Subcutaneous abdominal adipose tissue (tissue), 5 donors: ENCODE measurements around the gene TK2.
"Not testable (repeated sequence)": the region's sequence is repeated elsewhere in the genome, so short reads cannot be mapped to it uniquely, and the experiment has no call there.

ENCODE experiments used
- H3K27ac ChIP-seq: one replicate; pipeline ENCODE4 v1.7.0; 2013; ENCODE audit warnings: low read depth, mild to moderate bottlenecking, inconsistent platforms, low read length, moderate library complexity
- H3K27me3 ChIP-seq, 5 donors: one replicate each; pipeline ENCODE4 v1.7.0; 2013; ENCODE audit warnings: low read length in 5 of 5, inconsistent platforms in 1 of 5; ENCODE audit not compliant: control insufficient read depth in 5 of 5, insufficient read depth in 4 of 5
- H3K36me3 ChIP-seq, 5 donors: one replicate each; pipeline ENCODE4 v1.7.0; 2013; ENCODE audit warnings: low read length in 5 of 5; ENCODE audit not compliant: control insufficient read depth in 5 of 5, insufficient read depth in 5 of 5
- H3K4me1 ChIP-seq, 5 donors: one replicate each; pipeline ENCODE4 v1.7.0; 2013; ENCODE audit warnings: low read length in 5 of 5, mild to moderate bottlenecking in 3 of 5, moderate library complexity in 1 of 5; ENCODE audit not compliant: control insufficient read depth in 5 of 5, insufficient read depth in 5 of 5
- H3K4me3 ChIP-seq, 5 donors: one replicate each; pipeline ENCODE4 v1.7.0; 2013; ENCODE audit warnings: low read length in 5 of 5, low read depth in 1 of 5
- H3K9ac ChIP-seq, 5 donors: one replicate each; pipeline ENCODE4 v1.7.0; 2013; ENCODE audit warnings: low read length in 5 of 5, mild to moderate bottlenecking in 4 of 5, moderate library complexity in 3 of 5
- H3K9me3 ChIP-seq, 5 donors: one replicate each; pipeline ENCODE4 v1.7.0; 2013; ENCODE audit warnings: low read length in 5 of 5; ENCODE audit not compliant: control insufficient read depth in 5 of 5
- donor health status: healthy.
- donor health status: healthy.
- donor health status: healthy.
- donor health status: healthy.
- donor health status: healthy.

Gene TK2

GRCh38 chr16:66549284-66550131 lies at the start of gene TK2:
Gene TK2, minus strand, starts transcription at chr16:66550122. Its CDS starts 61 bp downstream, at chr16:66550061.
- no peaks in the 10 kb centered on the region for H3K27me3 ChIP-seq
- peaks cover 0 to 20% (median 10%) of the 10 kb centered on the region in 5 donors for H3K36me3 ChIP-seq
- peaks cover 3 to 71% (median 67%) of the 10 kb centered on the region in 5 donors for H3K4me1 ChIP-seq
- H3K9ac ChIP-seq = peak within 1 kb of the TSS; percentile 71 to 91 (median 89)
- peak within 1 kb of the TSS; percentile 88 for H3K27ac ChIP-seq
- no peaks in the 10 kb centered on the region for H3K9me3 ChIP-seq
- H3K4me3 ChIP-seq = peak within 1 kb of the TSS; percentile 81 to 90 (median 84)

- no peak overlapping the region for H3K9ac ChIP-seq
- no peaks in the 10 kb centered on the region for H3K27me3 ChIP-seq
- no peak overlapping the region for H3K27ac ChIP-seq
- H3K9me3 ChIP-seq = peaks cover 0 to 2% (median 0%) of the 10 kb centered on the region in 5 donors
- no peaks in the 10 kb centered on the region for H3K36me3 ChIP-seq
- no peak overlapping the region for H3K4me3 ChIP-seq
- H3K4me1 ChIP-seq = peaks cover 0 to 4% (median 0%) of the 10 kb centered on the region in 5 donors
These were observed 48.2 kb upstream of the TK2 start for GRCh38 chr16:66598111-66598510.

DNA sequence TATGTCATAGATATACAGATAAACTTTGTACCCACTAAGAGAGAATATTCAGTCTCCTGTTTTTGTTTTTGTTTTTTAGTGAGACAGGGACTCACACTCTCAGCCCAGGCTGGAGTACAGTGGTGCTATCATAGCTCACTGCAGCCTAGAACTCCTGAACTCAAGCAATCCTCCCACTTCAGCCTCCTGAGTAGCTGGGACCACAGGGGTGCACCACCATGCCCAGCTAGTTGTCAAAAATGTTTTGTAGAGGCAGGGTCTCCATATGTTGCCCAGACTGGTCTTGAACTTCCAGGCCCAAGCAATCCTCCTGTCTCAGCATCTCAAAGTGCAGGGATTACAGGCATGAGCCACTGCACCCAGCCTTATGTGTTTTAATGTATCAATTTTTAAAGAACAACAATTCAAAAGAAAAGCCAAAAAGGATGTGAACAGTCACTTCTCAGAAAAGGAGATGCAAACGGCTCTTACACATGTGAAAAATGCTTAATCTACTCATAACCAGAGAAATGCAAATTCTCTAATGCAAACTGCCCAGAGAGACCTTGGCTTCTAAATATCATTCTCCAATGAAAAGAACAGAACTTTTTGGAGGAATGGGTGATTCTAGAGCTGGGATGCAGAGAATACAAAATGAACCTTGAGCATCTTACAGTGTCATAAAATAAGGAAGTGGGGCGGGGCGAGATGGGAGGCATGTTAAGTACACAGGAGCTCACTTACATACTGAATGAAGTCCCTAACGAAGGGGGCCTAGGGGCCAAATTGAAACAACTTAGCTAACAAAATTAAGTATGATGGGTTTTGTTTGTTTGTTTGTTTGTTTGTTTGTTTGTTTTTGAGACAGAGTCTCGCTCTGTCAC lies 47.3 kb upstream of the TK2 start:
- Histone ChIP-seq H3K4me1 (peaks cover 0 to 4% (median 0%) of the 10 kb centered on the region in 5 donors), H3K9me3 (peaks cover 0 to 2% (median 0%) of the 10 kb centered on the region in 5 donors), H3K4me3 (no peak overlapping the region), H3K27me3 (no peaks in the 10 kb centered on the region), H3K9ac (no peak overlapping the region), H3K27ac (no peak overlapping the region), H3K36me3 (no peaks in the 10 kb centered on the region)

GRCh38 chr16:66596559-66596958 lies 46.6 kb upstream of the TK2 start:
- H3K4me1 ChIP-seq, H3K4me3 ChIP-seq, H3K27ac ChIP-seq, H3K36me3 ChIP-seq, H3K9me3 ChIP-seq, H3K27me3 ChIP-seq, H3K9ac ChIP-seq: not testable (repeated sequence)

DNA sequence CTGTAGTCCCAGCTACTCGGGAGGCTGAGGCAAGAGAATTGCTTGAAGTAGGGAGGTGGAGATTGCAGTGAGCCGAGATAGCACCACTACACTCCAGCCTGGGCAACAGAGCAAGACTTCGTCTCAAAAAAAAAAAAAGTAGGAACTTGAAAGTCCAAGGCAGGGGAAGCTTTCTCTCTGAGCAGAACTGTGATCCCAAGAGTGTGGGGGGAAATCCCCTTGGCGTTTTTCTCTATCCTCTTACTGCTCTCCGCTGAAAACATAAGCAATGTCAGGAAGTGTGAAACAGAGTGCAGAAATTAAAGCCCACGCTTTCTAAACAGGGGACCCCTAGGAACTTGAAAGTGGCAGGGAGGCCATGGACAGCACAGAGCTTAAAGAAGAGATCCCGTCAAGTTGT lies 44.8 kb upstream of the TK2 start:
- Histone ChIP-seq H3K36me3 (no peaks in the 10 kb centered on the region), H3K4me3 (no peak overlapping the region), H3K27me3 (no peaks in the 10 kb centered on the region), H3K27ac (no peak overlapping the region), H3K4me1 (peaks cover 0 to 7% (median 0%) of the 10 kb centered on the region in 5 donors), H3K9me3 (peaks cover 0 to 2% (median 0%) of the 10 kb centered on the region in 5 donors), H3K9ac (no peak overlapping the region)

GRCh38 chr16:66592814-66593213 lies 42.9 kb upstream of the TK2 start:
- no peaks in the 10 kb centered on the region for H3K36me3 ChIP-seq
- H3K27ac ChIP-seq = no peak overlapping the region
- peaks cover 0 to 12% (median 7%) of the 10 kb centered on the region in 5 donors for H3K4me1 ChIP-seq
- no peaks in the 10 kb centered on the region for H3K27me3 ChIP-seq
- H3K4me3 ChIP-seq = no peak overlapping the region
- no peak overlapping the region for H3K9ac ChIP-seq
- H3K9me3 ChIP-seq = peaks cover 0 to 2% (median 0%) of the 10 kb centered on the region in 5 donors

- no peak overlapping the region for H3K9ac ChIP-seq
- H3K9me3 ChIP-seq = peaks cover 0 to 2% (median 0%) of the 10 kb centered on the region in 5 donors
- no peak overlapping the region for H3K4me3 ChIP-seq
- no peaks in the 10 kb centered on the region for H3K27me3 ChIP-seq
- H3K27ac ChIP-seq = no peak overlapping the region
- H3K36me3 ChIP-seq = no peaks in the 10 kb centered on the region
- peaks cover 0 to 18% (median 11%) of the 10 kb centered on the region in 5 donors for H3K4me1 ChIP-seq
These were observed 42.3 kb upstream of the TK2 start for GRCh38 chr16:66592241-66592640.

DNA sequence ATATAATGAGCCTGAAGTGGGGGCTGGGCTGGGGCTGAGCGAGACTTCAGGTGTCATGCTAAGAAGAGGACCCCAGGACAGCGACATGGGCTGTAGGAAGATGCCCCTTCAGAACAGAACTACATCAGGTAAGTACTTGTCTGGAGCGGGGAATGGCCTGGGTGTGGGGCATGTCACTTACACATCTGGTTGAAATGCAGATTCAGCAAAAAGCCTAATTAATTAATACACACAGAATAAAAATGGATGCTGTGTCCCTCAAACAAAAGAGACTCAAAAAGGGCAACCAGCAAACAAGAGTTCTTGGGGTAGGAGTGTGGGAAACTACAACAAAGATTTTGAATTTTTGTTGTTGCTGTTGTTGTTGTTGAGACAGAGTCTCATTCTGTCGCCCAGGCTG lies 41.1 kb upstream of the TK2 start:
- Histone ChIP-seq H3K9ac (no peak overlapping the region), H3K9me3 (peaks cover 0 to 2% (median 0%) of the 10 kb centered on the region in 5 donors), H3K4me3 (no peak overlapping the region), H3K27me3 (no peaks in the 10 kb centered on the region), H3K27ac (no peak overlapping the region), H3K36me3 (no peaks in the 10 kb centered on the region), H3K4me1 (peaks cover 0 to 30% (median 17%) of the 10 kb centered on the region in 5 donors)

DNA sequence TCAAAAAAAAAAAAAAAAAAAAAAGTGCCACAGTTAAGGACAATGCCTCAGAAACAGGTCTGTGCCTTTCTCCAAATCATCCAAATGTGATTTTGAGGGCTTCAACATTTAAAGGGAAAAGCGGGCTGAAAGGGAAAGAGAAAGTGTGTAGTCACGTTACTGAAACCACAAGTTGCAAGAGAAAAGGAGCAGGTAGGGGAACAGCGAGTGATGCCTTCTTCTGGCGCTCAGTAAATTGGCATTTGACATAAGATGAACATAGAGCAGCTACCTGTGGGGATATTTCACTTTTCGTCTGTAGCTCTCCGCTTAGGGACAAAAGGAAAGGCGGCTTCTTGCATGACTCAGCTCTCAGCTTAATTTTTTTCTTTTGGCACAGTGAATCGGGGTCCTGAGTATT lies 40.4 kb upstream of the TK2 start:
- H3K9ac ChIP-seq = no peak overlapping the region
- no peaks in the 10 kb centered on the region for H3K27me3 ChIP-seq
- H3K4me1 ChIP-seq = peaks cover 0 to 35% (median 21%) of the 10 kb centered on the region in 5 donors
- no peaks in the 10 kb centered on the region for H3K36me3 ChIP-seq
- H3K4me3 ChIP-seq = peak overlapping the region in 1 of 5 donors; percentile 37
- no peak overlapping the region for H3K27ac ChIP-seq
- H3K9me3 ChIP-seq = peaks cover 0 to 2% (median 0%) of the 10 kb centered on the region in 5 donors
